ENCODE measurements around the gene GIT2.

Gene GIT2

GRCh38 chr12:110033888-110034287, 37.7 kb upstream of the GIT2 start:
- Histone ChIP-seq H4K20me1 (ENCODE audit: control insufficient read depth, insufficient read depth, low read depth, low read length) (peaks cover 1% of the 10 kb centered on the region; the same call in 1 of the 2 replicates), H3K27me3 (ENCODE audit: control insufficient read depth, low read length) (no peaks in the 10 kb centered on the region), H3K9me2 (replicated peaks; ENCODE audit: control insufficient read depth, low read length) (no peaks in the 10 kb centered on the region), H3K36me3 (ENCODE audit: control insufficient read depth, low read length) (peaks cover 92% of the 10 kb centered on the region), H3F3A (ENCODE audit: control insufficient read depth, insufficient read depth) (peaks cover 10% of the 10 kb centered on the region), H3K9me3 (ENCODE audit: control insufficient read depth, insufficient read depth, low read length) (no peaks in the 10 kb centered on the region), H3K4me3 (ENCODE audit: low read length) (no peak overlapping the region), H3K4me2 (ENCODE audit: low read length) (no peak overlapping the region), H3K79me2 (ENCODE audit: control insufficient read depth, low read length) (peaks cover 2% of the 10 kb centered on the region), H3K4me1 (ENCODE audit: control insufficient read depth, low read length) (peaks cover 15% of the 10 kb centered on the region), H3K27ac (ENCODE audit: low read depth, low read length) (no peak overlapping the region)
- TF ChIP-seq EZH2phosphoT487 (IDR thresholded peaks at IDR 0.05; ENCODE audit: borderline replicate concordance, low read length) (no peak), CTCF (IDR thresholded peaks at IDR 0.05; ENCODE audit: low read depth, low read length, poor library complexity, severe bottlenecking) (no peak)

- Histone ChIP-seq H3K36me3 (ENCODE audit: control insufficient read depth, low read length) (peaks cover 87% of the 10 kb centered on the region), H4K20me1 (ENCODE audit: control insufficient read depth, insufficient read depth, low read depth, low read length) (no peaks in the 10 kb centered on the region), H3K9me2 (replicated peaks; ENCODE audit: control insufficient read depth, low read length) (no peaks in the 10 kb centered on the region), H3K4me2 (ENCODE audit: low read length) (no peak overlapping the region), H3K27me3 (ENCODE audit: control insufficient read depth, low read length) (no peaks in the 10 kb centered on the region), H3F3A (ENCODE audit: control insufficient read depth, insufficient read depth) (no peaks in the 10 kb centered on the region; the same call in 1 of the 2 replicates), H3K9me3 (ENCODE audit: control insufficient read depth, insufficient read depth, low read length) (no peaks in the 10 kb centered on the region), H3K4me3 (ENCODE audit: low read length) (no peak overlapping the region), H3K4me1 (ENCODE audit: control insufficient read depth, low read length) (no peaks in the 10 kb centered on the region), H3K27ac (ENCODE audit: low read depth, low read length) (no peak overlapping the region), H3K79me2 (ENCODE audit: control insufficient read depth, low read length) (peaks cover 7% of the 10 kb centered on the region)
- TF ChIP-seq EZH2phosphoT487 (IDR thresholded peaks at IDR 0.05; ENCODE audit: borderline replicate concordance, low read length): no peak
Observed at GRCh38 chr12:110029290-110029815, 33.2 kb upstream of the GIT2 start.

- TF ChIP-seq CTCF (IDR thresholded peaks at IDR 0.05; ENCODE audit: low read depth, low read length, poor library complexity, severe bottlenecking) (no peak), EZH2phosphoT487 (IDR thresholded peaks at IDR 0.05; ENCODE audit: borderline replicate concordance, low read length) (no peak)
- no peaks in the 10 kb centered on the region for H3K9me3 ChIP-seq (ENCODE audit: control insufficient read depth, insufficient read depth, low read length)
- H4K20me1 ChIP-seq (ENCODE audit: control insufficient read depth, insufficient read depth, low read depth, low read length): no peaks in the 10 kb centered on the region
- no peaks in the 10 kb centered on the region for H3K27me3 ChIP-seq (ENCODE audit: control insufficient read depth, low read length)
- H3K79me2 ChIP-seq (ENCODE audit: control insufficient read depth, low read length): peaks cover 14% of the 10 kb centered on the region
- no peak overlapping the region for H3K4me2 ChIP-seq (ENCODE audit: low read length)
- peaks cover 87% of the 10 kb centered on the region for H3K36me3 ChIP-seq (ENCODE audit: control insufficient read depth, low read length)
- no peak overlapping the region for H3K4me3 ChIP-seq (ENCODE audit: low read length)
- no peak overlapping the region for H3K27ac ChIP-seq (ENCODE audit: low read depth, low read length)
- H3F3A ChIP-seq (ENCODE audit: control insufficient read depth, insufficient read depth): no peaks in the 10 kb centered on the region; the same call in 1 of the 2 replicates
- no peaks in the 10 kb centered on the region for H3K9me2 ChIP-seq (replicated peaks; ENCODE audit: control insufficient read depth, low read length)
- H3K4me1 ChIP-seq (ENCODE audit: control insufficient read depth, low read length): peaks cover 9% of the 10 kb centered on the region
Observed at GRCh38 chr12:110028323-110028722, 32.2 kb upstream of the GIT2 start.

- H3K27me3 ChIP-seq (ENCODE audit: control insufficient read depth, low read length): no peaks in the 10 kb centered on the region
- peak overlapping the region; percentile 30 for H3K4me2 ChIP-seq (ENCODE audit: low read length)
- peaks cover 41% of the 10 kb centered on the region for H3K79me2 ChIP-seq (ENCODE audit: control insufficient read depth, low read length)
- no peaks in the 10 kb centered on the region; the same call in 1 of the 2 replicates for H3F3A ChIP-seq (ENCODE audit: control insufficient read depth, insufficient read depth)
- peaks cover 22% of the 10 kb centered on the region for H3K4me1 ChIP-seq (ENCODE audit: control insufficient read depth, low read length)
- no peaks in the 10 kb centered on the region for H4K20me1 ChIP-seq (ENCODE audit: control insufficient read depth, insufficient read depth, low read depth, low read length)
- no peak for TF ChIP-seq CTCF (IDR thresholded peaks at IDR 0.05; ENCODE audit: low read depth, low read length, poor library complexity, severe bottlenecking)
- TF ChIP-seq EZH2phosphoT487 (IDR thresholded peaks at IDR 0.05; ENCODE audit: borderline replicate concordance, low read length): no peak
- H3K9me3 ChIP-seq (ENCODE audit: control insufficient read depth, insufficient read depth, low read length): no peaks in the 10 kb centered on the region
- H3K9me2 ChIP-seq (replicated peaks; ENCODE audit: control insufficient read depth, low read length): no peaks in the 10 kb centered on the region
- peaks cover 91% of the 10 kb centered on the region for H3K36me3 ChIP-seq (ENCODE audit: control insufficient read depth, low read length)
- H3K27ac ChIP-seq (ENCODE audit: low read depth, low read length): 0 out of 2 replicates have a peak overlapping the region, but pooled peaks have one; percentile 13
- no peak overlapping the region for H3K4me3 ChIP-seq (ENCODE audit: low read length)
Observed at GRCh38 chr12:110024051-110024450, 27.9 kb upstream of the GIT2 start.
